Testis (tissue), 3 donors: ENCODE data around the gene KCNJ4. TPM values are rescaled to one million over a fixed set of nuclear protein-coding genes. Genes with fewer than 3 reads are reported as not detected.
"Not testable (repeated sequence)": the region's sequence is repeated elsewhere in the genome, so short reads cannot be mapped to it uniquely, and the experiment has no call there.

Source experiments
- DNase-seq: peaks from one replicate; pipeline ENCODE4 v3.0.0-alpha.2; 2019
- H3K27ac ChIP-seq, 2 donors: fragments of 200-600 bp; sonication (generic); one replicate each; pipeline ENCODE4 v1.5.1; 2019
- H3K27me3 ChIP-seq: fragments of 200-600 bp; sonication (generic); one replicate; pipeline ENCODE4 v1.5.1; 2019
- H3K36me3 ChIP-seq: fragments of 200-600 bp; sonication (generic); one replicate; pipeline ENCODE4 v1.5.1; 2017; ENCODE audit warnings: low read depth; ENCODE audit errors: missing control alignments
- H3K4me1 ChIP-seq: fragments of 200-600 bp; sonication (generic); one replicate; pipeline ENCODE4 v1.5.1; 2019
- H3K4me3 ChIP-seq, 2 donors: fragments of 200-600 bp; sonication (generic); one replicate each; pipeline ENCODE4 v1.5.1; 2017 to 2019
- H3K9me3 ChIP-seq: fragments of 200-600 bp; sonication (generic); one replicate; pipeline ENCODE4 v1.5.1; 2017
- CTCF ChIP-seq, 3 experiments: fragments of 450-650 bp in 2 of 3; fragments of 200-600 bp in 1 of 3; sonication (generic) in 1 of 3; IDR thresholded peaks; one replicate each; pipeline ENCODE4 v1.5.1; 2016 to 2019; ENCODE audit warnings: antibody characterized with exemption in 3 of 3, mild to moderate bottlenecking in 2 of 3, moderate library complexity in 1 of 3
- POLR2A ChIP-seq: fragments of 450-650 bp; IDR thresholded peaks from one replicate; pipeline ENCODE4 v1.6.1; 2017; ENCODE audit warnings: antibody characterized with exemption, mild to moderate bottlenecking, moderate library complexity
- WGBS, 2 donors: methylation state at CpG; one replicate each; pipeline ENCODE4 v1.1.5; 2018; 5-methylcytosine and 5-hydroxymethylcytosine counted together
- intact Hi-C: fragments of 100-400 bp; cut with DNase I; formaldehyde crosslinking; loops from one replicate; pipeline ENCODE4 v1.15.1; 2023; ENCODE audit warnings: low total_unique reads
- polyA plus RNA-seq: library from polyadenylated mRNA; stranded (reverse); fragments of 350-450 nt; fragmentation: Illumina TruSeq; extraction: RNeasy Lipid Tissue Mini Kit (QIAGEN cat#74804); gene quantifications from one replicate; pipeline ENCODE4 v1.2.3, GENCODE V29; 2014; ENCODE audit warnings: low read depth, low replicate concordance; ENCODE audit not compliant: insufficient read depth
- total RNA-seq, 2 donors: library from RNA; depleted of rRNA; stranded (reverse); fragments of >200 nt; gene quantifications; one replicate each; pipeline ENCODE4 v1.2.3, GENCODE V29; 2016

KCNJ4 gene
- total and polyA plus RNA-seq, 3 donors from 2014 or later: 1.7 to 3.0 (median 1.7) TPM

GRCh38 chr22:38412435-38413084 is 42.4 kb downstream of the KCNJ4 start:
- H3K4me3 ChIP-seq: peak overlapping the region; percentile 21 to 48
- H3K27ac ChIP-seq: no peak overlapping the region
- intact Hi-C loops: no loop called here
- no peaks in the 10 kb centered on the region for H3K9me3 ChIP-seq
- WGBS, 2 donors: 1 to 9% methylated on average over 16 to 45 of the region's 45 CpGs
- peak; percentile 63 for DNase-seq
- H3K36me3 ChIP-seq: no peaks in the 10 kb centered on the region
- H3K4me1 ChIP-seq: peaks cover 10% of the 10 kb centered on the region
- TF ChIP-seq POLR2A (no peak), CTCF (IDR thresholded peaks at IDR 0.05) (peak; percentile 78 to 92 (median 80))
- no peaks in the 10 kb centered on the region for H3K27me3 ChIP-seq

- Histone ChIP-seq H3K27me3 (no peaks in the 10 kb centered on the region), H3K27ac (no peak overlapping the region), H3K4me1 (peaks cover 10% of the 10 kb centered on the region), H3K36me3 (no peaks in the 10 kb centered on the region), H3K4me3 (no peak overlapping the region), H3K9me3 (no peaks in the 10 kb centered on the region)
- intact Hi-C loops: no loop called here
- DNase-seq: no peak
- no peak for TF ChIP-seq CTCF (IDR thresholded peaks at IDR 0.05)
- TF ChIP-seq POLR2A: no peak
- 87 to 92% methylated on average over 2 of the region's 2 CpGs for WGBS, 2 donors
These were observed 44.0 kb downstream of the KCNJ4 start for GRCh38 chr22:38411016-38411415.

- H3K4me1 ChIP-seq: peaks cover 10% of the 10 kb centered on the region
- peak; percentile 9 for DNase-seq
- H3K36me3 ChIP-seq, H3K27me3 ChIP-seq, H3K27ac ChIP-seq, H3K4me3 ChIP-seq, intact Hi-C loops, H3K9me3 ChIP-seq: not testable (repeated sequence)
- WGBS, 2 donors: 90 to 91% methylated on average over 5 to 35 of the region's 35 CpGs
These were observed 45.1 kb downstream of the KCNJ4 start for GRCh38 chr22:38409916-38410315.

GRCh38 chr22:38406617-38407016 is 48.4 kb downstream of the KCNJ4 start:
- TF ChIP-seq POLR2A: no peak
- no peak for TF ChIP-seq CTCF (IDR thresholded peaks at IDR 0.05)
- H3K9me3 ChIP-seq: no peaks in the 10 kb centered on the region
- H3K36me3 ChIP-seq: no peaks in the 10 kb centered on the region
- intact Hi-C loops: no loop called here
- no peaks in the 10 kb centered on the region for H3K27me3 ChIP-seq
- H3K4me3 ChIP-seq: no peak overlapping the region
- WGBS, 2 donors: 77 to 80% methylated on average over 4 of the region's 4 CpGs
- H3K4me1 ChIP-seq: no peaks in the 10 kb centered on the region
- no peak overlapping the region for H3K27ac ChIP-seq
- no peak for DNase-seq

- no peaks in the 10 kb centered on the region for H3K9me3 ChIP-seq
- no peaks in the 10 kb centered on the region for H3K4me1 ChIP-seq
- no peaks in the 10 kb centered on the region for H3K27me3 ChIP-seq
- WGBS, 2 donors: 89 to 92% methylated on average over 6 of the region's 6 CpGs
- DNase-seq: no peak
- intact Hi-C loops: no loop called here
- TF ChIP-seq CTCF (IDR thresholded peaks at IDR 0.05): no peak
- no peak for TF ChIP-seq POLR2A
- no peaks in the 10 kb centered on the region for H3K36me3 ChIP-seq
- H3K4me3 ChIP-seq: no peak overlapping the region
- no peak overlapping the region for H3K27ac ChIP-seq
These were observed 50.6 kb downstream of the KCNJ4 start for GRCh38 chr22:38404419-38404818.
